ENCODE measurements around the gene UAP1L1. TPM values are rescaled to one million over a fixed set of nuclear protein-coding genes. Genes with fewer than 3 reads are reported as not detected.
"Not testable (repeated sequence)": the region's sequence is repeated elsewhere in the genome, so short reads cannot be mapped to it uniquely, and the experiment has no call there.

The UAP1L1 gene
- total RNA-seq, 1 experiment from 2014 or later: 12.4 TPM

DNA sequence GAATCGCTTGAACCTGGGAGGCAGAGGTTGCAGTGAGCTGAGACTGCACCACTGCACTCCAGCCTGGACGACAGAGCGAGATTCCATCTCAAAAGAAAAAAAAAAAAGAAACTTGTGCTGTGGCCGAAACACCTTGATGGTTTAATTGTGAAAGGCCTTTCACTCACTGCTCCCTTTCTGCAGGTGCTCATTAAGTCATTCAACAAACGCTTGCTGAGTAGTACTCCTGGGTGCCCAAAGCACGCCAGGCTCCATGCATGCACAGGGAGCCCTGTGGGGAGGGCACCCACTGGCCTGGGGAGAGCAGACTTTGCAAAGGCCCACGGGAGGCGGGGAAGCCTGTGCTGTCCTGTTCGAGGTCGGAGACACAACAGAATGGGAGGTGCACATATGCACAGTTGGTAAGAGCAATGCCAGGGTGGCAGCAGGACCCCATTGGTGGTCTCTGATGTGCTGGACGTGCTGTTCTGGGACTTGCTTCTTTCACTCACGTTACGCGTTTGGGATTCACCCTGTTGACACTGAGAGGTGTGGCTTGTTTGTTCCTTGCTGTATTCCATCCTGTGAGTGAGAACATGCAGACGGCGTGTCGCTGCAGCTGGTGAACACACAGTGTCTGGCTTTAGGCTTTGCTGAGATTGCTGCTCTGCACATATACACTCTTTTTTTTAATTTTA is 20.4 kb upstream of the UAP1L1 start:
- no peak for DNase-seq (ENCODE audit: low read depth)

DNA sequence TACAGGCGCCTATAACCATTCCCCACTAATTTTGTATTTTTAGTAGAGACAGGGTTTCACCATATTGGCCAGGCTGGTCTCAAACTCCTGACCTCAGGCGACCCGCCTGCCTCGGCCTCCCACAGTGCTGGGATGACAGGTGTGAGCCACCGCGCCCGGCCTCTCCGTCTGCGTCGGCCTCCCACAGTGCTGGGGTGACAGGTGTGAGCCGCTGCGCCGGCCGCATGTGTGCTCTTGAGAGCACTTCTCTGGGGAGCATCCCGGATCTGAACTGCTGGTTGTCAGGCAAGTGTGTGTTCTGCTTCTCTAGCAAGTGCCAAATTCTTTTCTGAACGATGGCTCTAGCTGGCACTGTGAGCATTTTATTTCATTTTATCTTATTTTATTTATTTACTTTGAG is 19.8 kb upstream of the UAP1L1 start:
- no peak for DNase-seq (ENCODE audit: low read depth)

GRCh38 chr9:137058521-137059234 is 18.6 kb upstream of the UAP1L1 start:
- no peak for DNase-seq (ENCODE audit: low read depth)

GRCh38 chr9:137062384-137062783 is 14.9 kb upstream of the UAP1L1 start:
- DNase-seq (ENCODE audit: low read depth): no peak

DNA sequence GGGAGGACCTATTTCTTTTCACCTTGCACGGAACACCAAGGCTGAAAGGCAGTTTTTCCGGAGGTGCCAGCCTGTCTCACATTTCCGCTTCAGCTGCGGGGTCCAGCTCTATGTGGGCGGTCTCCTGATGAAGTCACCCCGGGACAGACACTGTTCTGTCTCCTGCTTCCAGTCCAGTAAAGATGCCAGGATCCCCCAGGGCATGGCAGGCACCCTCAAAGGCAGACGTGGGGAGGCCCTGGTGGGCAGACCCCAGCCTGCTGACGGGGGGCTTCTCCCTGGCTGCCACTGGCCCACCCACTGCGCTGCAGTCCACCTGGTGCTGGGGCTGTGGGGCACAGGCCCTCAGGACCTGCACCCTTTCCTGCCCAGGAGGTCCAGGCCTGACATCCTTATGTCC is 14.5 kb upstream of the UAP1L1 start:
- not testable (repeated sequence) for DNase-seq (ENCODE audit: low read depth)

DNA sequence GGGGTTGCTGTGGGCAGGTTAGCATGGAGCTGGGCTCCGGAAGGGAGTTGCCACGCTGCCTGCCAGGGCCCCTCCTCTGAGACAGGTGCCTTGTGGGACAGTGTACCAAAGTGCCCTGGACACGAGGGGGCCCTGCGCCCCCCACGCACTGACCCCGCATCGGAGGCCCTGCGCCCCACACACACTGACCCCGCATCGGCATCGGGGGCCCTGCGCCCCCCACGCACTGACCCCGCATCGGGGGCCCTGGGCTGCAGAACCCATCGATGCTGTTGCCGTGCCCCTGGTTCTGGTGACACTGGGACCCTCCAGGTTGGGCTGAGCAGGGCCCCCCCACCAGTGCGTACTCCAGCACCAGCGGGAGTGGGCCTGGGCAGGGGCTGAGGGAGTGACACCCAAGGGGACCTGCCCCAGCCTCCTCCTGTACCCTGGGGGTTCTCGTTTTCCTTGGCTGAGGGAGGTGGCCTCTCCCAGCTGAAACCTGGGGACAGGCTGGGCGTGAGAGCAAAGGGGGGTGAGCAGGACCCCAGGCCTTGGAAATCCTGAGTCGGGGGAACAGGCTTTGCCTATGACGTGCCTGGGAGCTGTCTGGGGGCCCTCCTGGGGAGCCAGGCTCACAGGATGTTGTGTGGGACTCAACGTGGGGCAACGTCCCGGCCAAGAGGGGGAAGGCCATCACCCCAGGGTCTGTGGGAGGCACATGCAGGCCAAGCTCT is 13.8 kb upstream of the UAP1L1 start:
- no peak for DNase-seq (ENCODE audit: low read depth)

DNA sequence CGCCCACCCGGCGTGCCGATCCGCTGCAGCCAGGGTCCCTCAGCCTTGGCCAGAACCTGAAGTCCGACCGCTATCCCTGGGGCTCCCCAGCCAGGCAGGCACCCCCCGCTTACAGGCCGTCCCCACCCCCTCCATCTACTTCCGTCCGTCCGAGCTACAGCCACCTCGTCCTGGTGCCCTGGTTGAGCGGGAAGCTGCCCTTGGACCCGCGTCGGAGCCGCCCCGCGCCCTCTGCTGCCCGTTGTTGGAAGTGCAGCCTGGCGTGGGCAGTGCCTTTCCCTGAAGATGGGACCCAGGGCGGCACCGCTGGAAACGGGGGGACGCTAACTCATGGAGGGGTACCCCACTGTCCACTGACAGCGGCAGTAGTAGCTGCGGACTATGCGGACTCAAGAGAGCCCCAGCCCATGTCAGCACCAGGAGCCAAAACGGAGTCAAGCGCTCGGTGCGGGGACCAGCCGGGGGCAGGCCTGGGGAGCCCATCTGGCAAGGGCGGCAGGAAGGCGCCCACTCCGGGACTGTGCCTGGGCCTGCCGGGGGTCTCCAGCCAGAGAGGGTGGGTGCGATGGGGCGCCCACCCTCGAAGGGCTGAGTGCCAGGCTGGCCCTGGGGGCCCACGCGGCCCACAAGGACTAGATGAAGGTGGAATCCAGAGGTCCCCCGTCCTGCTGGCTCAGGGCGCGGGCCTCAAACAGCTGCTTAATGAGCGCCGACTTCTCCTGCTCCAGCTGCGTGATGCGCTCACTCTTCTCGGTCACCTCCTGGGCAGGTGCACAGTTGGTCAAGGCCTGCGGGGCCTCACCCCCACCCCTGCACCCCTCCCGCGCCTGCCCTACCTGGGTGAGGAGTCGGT is 13.1 kb upstream of the UAP1L1 start:
- peak; percentile 75 for DNase-seq (ENCODE audit: low read depth)

DNA sequence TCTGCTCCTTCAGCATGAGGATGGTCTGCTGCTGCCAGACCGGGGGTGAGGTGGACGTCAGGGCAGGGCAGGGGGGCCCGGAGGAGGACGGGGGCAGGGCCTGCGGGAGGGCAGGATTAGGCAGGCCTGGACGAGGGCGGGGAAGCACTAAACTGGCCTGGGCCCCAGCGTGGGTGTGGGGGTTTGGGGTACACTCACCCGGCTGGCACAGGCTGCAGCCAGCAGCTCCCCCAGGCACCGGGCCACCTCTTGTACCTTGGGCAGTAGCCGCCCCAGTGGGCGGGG is 12.5 kb upstream of the UAP1L1 start:
- no peak for DNase-seq (ENCODE audit: low read depth)

GRCh38 chr9:137065336-137065967 is 11.9 kb upstream of the UAP1L1 start:
- no peak for DNase-seq (ENCODE audit: low read depth)

- DNase-seq (ENCODE audit: low read depth): no peak
Measured at GRCh38 chr9:137066096-137066861, 11.0 kb upstream of the UAP1L1 start.

DNA sequence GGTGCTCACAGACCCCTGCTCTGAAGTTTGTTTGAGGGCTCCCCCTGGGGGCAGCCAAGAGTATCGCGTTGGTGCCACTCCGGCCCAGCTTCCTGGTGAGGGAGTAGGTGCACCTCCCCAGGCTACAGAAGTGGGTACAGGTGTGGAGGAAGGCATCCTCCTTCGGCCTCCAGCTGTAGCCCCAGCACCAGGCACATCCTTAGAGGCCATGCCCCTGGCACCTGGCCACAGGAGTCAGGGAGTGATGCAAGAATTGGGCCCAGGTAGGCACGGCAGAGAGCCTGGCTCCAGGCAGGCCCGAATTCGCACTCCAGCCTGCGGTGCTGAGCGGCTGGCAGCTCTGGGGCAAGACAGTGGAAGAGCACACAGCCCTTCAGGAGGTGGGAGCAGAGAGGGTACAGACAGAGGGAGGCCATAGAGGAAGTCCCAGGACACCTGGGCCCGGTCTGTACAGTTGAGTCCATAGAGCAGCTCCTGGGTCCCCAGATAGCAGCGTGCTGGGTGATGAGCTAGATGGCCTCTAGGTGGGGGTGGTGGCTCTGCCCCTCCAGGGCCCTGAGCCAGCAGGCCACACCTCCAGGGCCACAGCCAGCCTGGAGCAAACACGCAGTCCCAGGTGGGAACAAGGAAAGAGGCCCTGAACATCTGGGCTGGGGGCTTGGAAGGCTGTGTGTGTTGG is 9.3 kb upstream of the UAP1L1 start:
- DNase-seq (ENCODE audit: low read depth): peak; percentile 82

GRCh38 chr9:137068539-137069507 is 8.5 kb upstream of the UAP1L1 start:
- DNase-seq (ENCODE audit: low read depth): no peak

- DNase-seq (ENCODE audit: low read depth): no peak
Measured at GRCh38 chr9:137069508-137070091, 7.7 kb upstream of the UAP1L1 start.

- peak; percentile 97 for DNase-seq (ENCODE audit: low read depth)
Measured at GRCh38 chr9:137070201-137070905, 7.0 kb upstream of the UAP1L1 start, which contains the start of gene SAPCD2. Gene SAPCD2, minus strand, starts transcription at chr9:137070557. Its CDS starts 97 bp downstream, at chr9:137070460.

GRCh38 chr9:137070906-137071275 is 6.4 kb upstream of the UAP1L1 start:
- DNase-seq (ENCODE audit: low read depth): no peak

GRCh38 chr9:137071282-137071681 is 6.0 kb upstream of the UAP1L1 start:
- DNase-seq (ENCODE audit: low read depth): no peak

- no peak for DNase-seq (ENCODE audit: low read depth)
Measured at GRCh38 chr9:137073992-137074399, 3.3 kb upstream of the UAP1L1 start.
